H9 (cell line): Measurements from ENCODE around the gene MAGI1. TPM values are rescaled to one million over a fixed set of nuclear protein-coding genes. Genes with fewer than 3 reads are reported as not detected.

Experiments used
- DNase-seq: peaks from one replicate; pipeline ENCODE4 v3.0.0-alpha.2; 2017
- H2AFZ ChIP-seq: one replicate; pipeline ENCODE4 v1.6.1; 2013; ENCODE audit warnings: mild to moderate bottlenecking, low read length, control low read depth, moderate library complexity
- H2AK5ac ChIP-seq: 2 replicates; pipeline ENCODE4 v1.6.1; 2013; ENCODE audit warnings: low read length, control low read depth, mixed read lengths; ENCODE audit not compliant: insufficient read length
- H2BK120ac ChIP-seq: one replicate; pipeline ENCODE4 v1.6.1; 2013; ENCODE audit warnings: low read depth, mild to moderate bottlenecking, low read length, control low read depth, inconsistent platforms; ENCODE audit not compliant: poor library complexity, severe bottlenecking
- H2BK12ac ChIP-seq: 2 replicates; pipeline ENCODE4 v1.6.1; 2013; ENCODE audit warnings: low read length, control low read depth, mixed read lengths, low read depth; ENCODE audit not compliant: insufficient read length
- H2BK15ac ChIP-seq: 2 replicates; pipeline ENCODE4 v1.6.1; 2013; ENCODE audit warnings: low read depth, low read length, control low read depth
- H2BK20ac ChIP-seq: one replicate; pipeline ENCODE4 v1.6.1; 2013; ENCODE audit warnings: low read depth, mild to moderate bottlenecking, low read length, control low read depth, inconsistent platforms; ENCODE audit not compliant: poor library complexity, severe bottlenecking
- H2BK5ac ChIP-seq: 2 replicates; pipeline ENCODE4 v1.6.1; 2013; ENCODE audit warnings: low read length, control low read depth, mixed read lengths; ENCODE audit not compliant: insufficient read length
- H3K14ac ChIP-seq: 2 replicates; pipeline ENCODE4 v1.6.1; 2013; ENCODE audit warnings: low read length, control low read depth; ENCODE audit not compliant: insufficient read depth
- H3K18ac ChIP-seq: 2 replicates; pipeline ENCODE4 v1.6.1; 2013; ENCODE audit warnings: low read depth, mild to moderate bottlenecking, mixed read lengths, low read length, control low read depth; ENCODE audit not compliant: insufficient read length
- H3K23ac ChIP-seq: 2 replicates; pipeline ENCODE4 v1.6.1; 2013; ENCODE audit warnings: low read length, control low read depth, mixed read lengths, low read depth; ENCODE audit not compliant: insufficient read length
- H3K23me2 ChIP-seq: 2 replicates; pipeline ENCODE4 v1.6.1; 2013; ENCODE audit warnings: low read depth, mild to moderate bottlenecking, mixed read lengths, low read length, control low read depth; ENCODE audit not compliant: insufficient read length, poor library complexity, severe bottlenecking
- H3K27ac ChIP-seq: 2 replicates; pipeline ENCODE4 v1.5.1; 2013; ENCODE audit warnings: low read length, control low read depth, mixed read lengths, low read depth; ENCODE audit not compliant: insufficient read length
- H3K27me3 ChIP-seq: 2 replicates; pipeline ENCODE4 v1.6.1; 2013; ENCODE audit warnings: low read length, control low read depth, inconsistent platforms; ENCODE audit not compliant: insufficient read depth
- H3K4ac ChIP-seq: 2 replicates; pipeline ENCODE4 v1.6.1; 2013; ENCODE audit warnings: low read depth, mild to moderate bottlenecking, control low read depth, inconsistent platforms, low read length, moderate library complexity
- H3K4me1 ChIP-seq: 2 replicates; pipeline ENCODE4 v1.6.1; 2013; ENCODE audit warnings: low read length, control low read depth, inconsistent platforms; ENCODE audit not compliant: insufficient read depth
- H3K4me2 ChIP-seq: 2 replicates; pipeline ENCODE4 v1.6.1; 2013; ENCODE audit warnings: low read length, control low read depth, mixed read lengths; ENCODE audit not compliant: insufficient read length, insufficient read depth
- H3K56ac ChIP-seq: 2 replicates; pipeline ENCODE4 v1.6.1; 2013; ENCODE audit warnings: low read depth, mild to moderate bottlenecking, mixed read lengths, low read length, control low read depth; ENCODE audit not compliant: insufficient read length
- H3K79me1 ChIP-seq: 2 replicates; pipeline ENCODE4 v1.6.1; 2013; ENCODE audit warnings: low read depth, mild to moderate bottlenecking, moderate library complexity, low read length, control low read depth, inconsistent platforms; ENCODE audit not compliant: insufficient read depth, poor library complexity, severe bottlenecking
- H3K79me2 ChIP-seq: 2 replicates; pipeline ENCODE4 v1.6.1; 2013; ENCODE audit warnings: low read length, control low read depth, inconsistent platforms; ENCODE audit not compliant: insufficient read depth
- H3K9ac ChIP-seq: 2 replicates; pipeline ENCODE4 v1.6.1; 2013; ENCODE audit warnings: low read length, control low read depth, mixed read lengths; ENCODE audit not compliant: insufficient read length; ENCODE audit errors: extremely low read depth
- H3K9me3 ChIP-seq: one replicate; pipeline ENCODE4 v1.6.1; 2013; ENCODE audit warnings: low read depth, low read length, inconsistent platforms; ENCODE audit not compliant: control insufficient read depth
- H3T11ph ChIP-seq: one replicate; pipeline ENCODE4 v1.6.1; 2013; ENCODE audit warnings: mild to moderate bottlenecking, low read length, control low read depth, inconsistent platforms
- H4K20me1 ChIP-seq: one replicate; pipeline ENCODE4 v1.6.1; 2013; ENCODE audit not compliant: control insufficient read depth, insufficient read length, insufficient read depth
- H4K5ac ChIP-seq: 2 replicates; pipeline ENCODE4 v1.6.1; 2013; ENCODE audit warnings: low read depth, mild to moderate bottlenecking, mixed read lengths, low read length, control low read depth; ENCODE audit not compliant: insufficient read length
- H4K8ac ChIP-seq: replicated peaks from 2 replicates; pipeline ENCODE4 v1.6.1; 2013; ENCODE audit warnings: low read length, control low read depth, mixed read lengths, low read depth; ENCODE audit not compliant: insufficient read length
- H4K91ac ChIP-seq: 2 replicates; pipeline ENCODE4 v1.6.1; 2013; ENCODE audit warnings: low read depth, mild to moderate bottlenecking, moderate library complexity, mixed read lengths, low read length, control low read depth; ENCODE audit not compliant: insufficient read length
- H3K27ac Mint-ChIP-seq, 3 experiments: 2 replicates in 2 of 3; 3 replicates in 1 of 3; pipeline ENCODE4 v1.8.0; 2020 to 2021; ENCODE audit warnings: mixed read lengths in 3 of 3, mild to moderate bottlenecking in 1 of 3, moderate library complexity in 1 of 3
- H3K27me3 Mint-ChIP-seq: 2 replicates; pipeline ENCODE4 v1.8.0; 2021; ENCODE audit warnings: low read depth, mild to moderate bottlenecking, moderate library complexity, mixed read lengths
- H3K36me3 Mint-ChIP-seq, 3 experiments: 2 replicates in 2 of 3; 3 replicates in 1 of 3; pipeline ENCODE4 v1.8.0; 2020 to 2021; ENCODE audit warnings: low read depth in 3 of 3, mixed read lengths in 3 of 3; ENCODE audit not compliant: insufficient read depth in 1 of 3
- H3K4me1 Mint-ChIP-seq, 2 experiments: 2 replicates each; pipeline ENCODE4 v1.8.0; 2020; ENCODE audit warnings: mixed read lengths in 2 of 2
- H3K4me3 Mint-ChIP-seq, 2 experiments: 2 replicates in 1 of 2; 3 replicates in 1 of 2; pipeline ENCODE4 v1.8.0; 2020 to 2021; ENCODE audit warnings: mild to moderate bottlenecking in 2 of 2, mixed read lengths in 2 of 2, moderate library complexity in 1 of 2
- H3K9me3 Mint-ChIP-seq, 2 experiments: 2 replicates in 1 of 2; 3 replicates in 1 of 2; pipeline ENCODE4 v1.8.0; 2020; ENCODE audit warnings: mild to moderate bottlenecking in 2 of 2, mixed read lengths in 2 of 2, moderate library complexity in 1 of 2
- WGBS: extraction: QIAGEN DNeasy Blood & Tissue Kit; methylation state at CpG from one replicate; pipeline ENCODE4 v1.1.7; 2013; ENCODE audit warnings: missing lambda C conversion rate, low lambda C conversion rate, mixed read lengths; ENCODE audit not compliant: insufficient read length; ENCODE audit errors: extremely low coverage; 5-methylcytosine and 5-hydroxymethylcytosine counted together
- total RNA-seq: library from RNA; stranded (reverse); gene quantifications from 2 replicates; pipeline ENCODE4 v1.2.1, GENCODE V29; 2021
- TF ChIP-seq, protein P1 (sequence below): fragments of 200-600 bp; sonication (generic); conservative IDR thresholded peaks from 3 replicates; pipeline ENCODE4 v1.8.0; 2021; ENCODE audit warnings: antibody characterized with exemption, mild to moderate bottlenecking

MAGI1 gene
- total RNA-seq, 1 experiment from 2014 or later: 65.7 TPM

DNA sequence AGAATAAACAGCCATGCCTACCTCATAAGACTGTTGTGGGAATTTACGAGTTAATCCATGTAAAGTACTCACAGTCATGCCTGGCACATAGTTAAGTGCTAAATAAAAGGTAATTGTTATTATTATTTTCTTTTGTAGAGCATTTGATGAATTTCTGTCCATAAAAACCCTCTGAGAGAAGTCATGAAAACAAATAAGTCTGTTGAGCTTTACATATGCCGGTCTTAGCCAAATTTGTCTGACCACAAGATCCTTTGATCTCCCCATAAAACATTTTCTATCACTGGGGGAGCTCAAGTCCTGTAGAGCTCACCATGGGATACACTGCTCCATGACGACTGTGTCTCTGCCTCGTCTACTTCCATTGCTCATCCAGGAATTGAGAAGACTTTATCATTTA lies 114.0 kb downstream of the MAGI1 start:
- Mint-ChIP-seq H3K9me3 (no peaks in the 10 kb centered on the region; a peak in 1 of 5 replicates), H3K27me3 (no peaks in the 10 kb centered on the region), H3K4me3 (no peak overlapping the region), H3K4me1 (peaks cover 48 to 53% of the 10 kb centered on the region in 2 experiments), H3K36me3 (no peaks in the 10 kb centered on the region), H3K27ac (no peak overlapping the region; a peak in 2 of 7 replicates)
- H4K20me1 ChIP-seq: no peaks in the 10 kb centered on the region
- no peak overlapping the region for H4K8ac ChIP-seq
- no peak overlapping the region for H3T11ph ChIP-seq
- H4K91ac ChIP-seq: no peak overlapping the region
- peaks cover 3% of the 10 kb centered on the region for H3K79me1 ChIP-seq
- no peak overlapping the region for H3K23ac ChIP-seq
- H3K4me1 ChIP-seq: peaks cover 10% of the 10 kb centered on the region; the same call in 1 of the 2 replicates
- no peak for DNase-seq
- no peaks in the 10 kb centered on the region for H3K9me3 ChIP-seq
- H3K23me2 ChIP-seq: no peaks in the 10 kb centered on the region
- no peak overlapping the region for H2AFZ ChIP-seq
- no peak overlapping the region for H2AK5ac ChIP-seq
- H3K27ac ChIP-seq: no peak overlapping the region
- H3K79me2 ChIP-seq: peaks cover 4% of the 10 kb centered on the region; the same call in 1 of the 2 replicates
- no peak overlapping the region for H3K18ac ChIP-seq
- no peak overlapping the region for H3K56ac ChIP-seq
- no peak overlapping the region for H4K5ac ChIP-seq
- H3K4me2 ChIP-seq: no peak overlapping the region
- no peak overlapping the region for H3K4ac ChIP-seq
- H3K9ac ChIP-seq: no peak overlapping the region
- no peak overlapping the region for H2BK15ac ChIP-seq
- TF ChIP-seq, protein P1, sequence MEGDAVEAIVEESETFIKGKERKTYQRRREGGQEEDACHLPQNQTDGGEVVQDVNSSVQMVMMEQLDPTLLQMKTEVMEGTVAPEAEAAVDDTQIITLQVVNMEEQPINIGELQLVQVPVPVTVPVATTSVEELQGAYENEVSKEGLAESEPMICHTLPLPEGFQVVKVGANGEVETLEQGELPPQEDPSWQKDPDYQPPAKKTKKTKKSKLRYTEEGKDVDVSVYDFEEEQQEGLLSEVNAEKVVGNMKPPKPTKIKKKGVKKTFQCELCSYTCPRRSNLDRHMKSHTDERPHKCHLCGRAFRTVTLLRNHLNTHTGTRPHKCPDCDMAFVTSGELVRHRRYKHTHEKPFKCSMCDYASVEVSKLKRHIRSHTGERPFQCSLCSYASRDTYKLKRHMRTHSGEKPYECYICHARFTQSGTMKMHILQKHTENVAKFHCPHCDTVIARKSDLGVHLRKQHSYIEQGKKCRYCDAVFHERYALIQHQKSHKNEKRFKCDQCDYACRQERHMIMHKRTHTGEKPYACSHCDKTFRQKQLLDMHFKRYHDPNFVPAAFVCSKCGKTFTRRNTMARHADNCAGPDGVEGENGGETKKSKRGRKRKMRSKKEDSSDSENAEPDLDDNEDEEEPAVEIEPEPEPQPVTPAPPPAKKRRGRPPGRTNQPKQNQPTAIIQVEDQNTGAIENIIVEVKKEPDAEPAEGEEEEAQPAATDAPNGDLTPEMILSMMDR: no peak
- no peak overlapping the region for H2BK120ac ChIP-seq
- H3K14ac ChIP-seq: no peak overlapping the region
- H2BK20ac ChIP-seq: no peak overlapping the region
- H2BK12ac ChIP-seq: no peak overlapping the region
- no peaks in the 10 kb centered on the region for H3K27me3 ChIP-seq
- H2BK5ac ChIP-seq: no peak overlapping the region
- WGBS: no CpG with 5 or more reads among the region's 4 CpGs
